UCSD-AML1 (cell line): ENCODE measurements around the gene MRGPRX1.
"Not testable (repeated sequence)": the region's sequence is repeated elsewhere in the genome, so short reads cannot be mapped to it uniquely, and the experiment has no call there.

Source experiments
- DNase-seq: peaks from one replicate; lab custom pipeline; 2025; ENCODE audit not compliant: unreplicated experiment; lab: John Stamatoyannopoulos, UW

The MRGPRX1 gene

GRCh38 chr11:18939314-18939713 is at the start of gene MRGPRX1:
Gene MRGPRX1 (minus strand): TSS chr11:18939414. CDS start chr11:18934784, 4,630 bp downstream.
- no peak for DNase-seq

- no peak for DNase-seq
Observed at GRCh38 chr11:18987454-18988231, 48.4 kb upstream of the MRGPRX1 start.

- DNase-seq: no peak
Observed at GRCh38 chr11:18986744-18987143, 47.5 kb upstream of the MRGPRX1 start.

GRCh38 chr11:18981897-18982296 is 42.7 kb upstream of the MRGPRX1 start:
- DNase-seq: no peak

- DNase-seq: no peak
Observed at GRCh38 chr11:18974192-18974591, 35.0 kb upstream of the MRGPRX1 start.

- DNase-seq: peak; percentile 16
Observed at GRCh38 chr11:18972336-18972735, 33.1 kb upstream of the MRGPRX1 start.

GRCh38 chr11:18969720-18970119 is 30.5 kb upstream of the MRGPRX1 start:
- DNase-seq: no peak

GRCh38 chr11:18958221-18958910 is 19.2 kb upstream of the MRGPRX1 start:
- no peak for DNase-seq

- no peak for DNase-seq
Observed at GRCh38 chr11:18956630-18957029, 17.4 kb upstream of the MRGPRX1 start.

GRCh38 chr11:18936002-18936673 is 3.1 kb downstream of the MRGPRX1 start:
- no peak for DNase-seq

- DNase-seq: peak; percentile 34
Observed at GRCh38 chr11:18934195-18934814, 4.9 kb downstream of the MRGPRX1 start.

GRCh38 chr11:18927550-18928322 is 11.5 kb downstream of the MRGPRX1 start:
- DNase-seq: no peak

- not testable (repeated sequence) for DNase-seq
Observed at GRCh38 chr11:18925426-18925825, 13.8 kb downstream of the MRGPRX1 start.

GRCh38 chr11:18912883-18913282 is 26.3 kb downstream of the MRGPRX1 start:
- no peak for DNase-seq

- no peak for DNase-seq
Observed at GRCh38 chr11:18907391-18907790, 31.8 kb downstream of the MRGPRX1 start.

GRCh38 chr11:18900637-18901036 is 38.6 kb downstream of the MRGPRX1 start:
- DNase-seq: not testable (repeated sequence)

- DNase-seq: not testable (repeated sequence)
Observed at GRCh38 chr11:18900151-18900611, 39.0 kb downstream of the MRGPRX1 start.

GRCh38 chr11:18891712-18892111 is 47.5 kb downstream of the MRGPRX1 start:
- not testable (repeated sequence) for DNase-seq

- no peak for DNase-seq
Observed at GRCh38 chr11:18890615-18891014, 48.6 kb downstream of the MRGPRX1 start.
